Measurements from ENCODE around the gene ST8SIA6. TPM values are rescaled to one million over a fixed set of nuclear protein-coding genes. Genes with fewer than 3 reads are reported as not detected.

The ST8SIA6 gene
- total and polyA plus RNA-seq, 9 of the 15 experiments (the other 6 are each of a cell fraction or from before 2014, with no cell fraction given): 0.69 to 6.7 (median 5.0) TPM

GRCh38 chr10:17425584-17426262 lies 28.7 kb downstream of the ST8SIA6 start (continued):
- no peak for TF ChIP-seq HMG20B (CRISPR knock-in tag; IDR thresholded peaks at IDR 0.05)
- 0 out of 2 replicates have a peak, but pooled peaks have one; percentile 46 for TF ChIP-seq AFF4 (CRISPR knock-in tag; IDR thresholded peaks at IDR 0.05)
- TF ChIP-seq CHD1 (IDR thresholded peaks at IDR 0.05; ENCODE audit: low read length): no peak
- TF ChIP-seq POLR2AphosphoS5 (IDR thresholded peaks at IDR 0.05; ENCODE audit: control insufficient read depth, insufficient read depth, low read depth, low read length): peak; percentile 99
- TF ChIP-seq RFX1 (IDR thresholded peaks at IDR 0.05): no peak; the same call in 1 of the 2 replicates
- no peak for TF ChIP-seq ARID4B (CRISPR knock-in tag; IDR thresholded peaks at IDR 0.05)
- no peak for TF ChIP-seq FOXJ3 (CRISPR knock-in tag; IDR thresholded peaks at IDR 0.05)
- peak; percentile 98 for TF ChIP-seq LCOR (CRISPR knock-in tag; IDR thresholded peaks at IDR 0.05)
- peak; percentile 93 for TF ChIP-seq HMGN3 (IDR thresholded peaks at IDR 0.05; ENCODE audit: borderline replicate concordance, extremely low read depth, insufficient read length, low read depth, low read length)
- no peak for TF ChIP-seq HMG20A (CRISPR knock-in tag; conservative IDR thresholded peaks at IDR 0.05)
- TF ChIP-seq HEY1 (CRISPR knock-in tag; IDR thresholded peaks at IDR 0.05; ENCODE audit: borderline replicate concordance): peak; percentile 75; the same call in 1 of the 2 replicates
- TF ChIP-seq, protein P1, sequence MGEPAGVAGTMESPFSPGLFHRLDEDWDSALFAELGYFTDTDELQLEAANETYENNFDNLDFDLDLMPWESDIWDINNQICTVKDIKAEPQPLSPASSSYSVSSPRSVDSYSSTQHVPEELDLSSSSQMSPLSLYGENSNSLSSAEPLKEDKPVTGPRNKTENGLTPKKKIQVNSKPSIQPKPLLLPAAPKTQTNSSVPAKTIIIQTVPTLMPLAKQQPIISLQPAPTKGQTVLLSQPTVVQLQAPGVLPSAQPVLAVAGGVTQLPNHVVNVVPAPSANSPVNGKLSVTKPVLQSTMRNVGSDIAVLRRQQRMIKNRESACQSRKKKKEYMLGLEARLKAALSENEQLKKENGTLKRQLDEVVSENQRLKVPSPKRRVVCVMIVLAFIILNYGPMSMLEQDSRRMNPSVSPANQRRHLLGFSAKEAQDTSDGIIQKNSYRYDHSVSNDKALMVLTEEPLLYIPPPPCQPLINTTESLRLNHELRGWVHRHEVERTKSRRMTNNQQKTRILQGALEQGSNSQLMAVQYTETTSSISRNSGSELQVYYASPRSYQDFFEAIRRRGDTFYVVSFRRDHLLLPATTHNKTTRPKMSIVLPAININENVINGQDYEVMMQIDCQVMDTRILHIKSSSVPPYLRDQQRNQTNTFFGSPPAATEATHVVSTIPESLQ (CRISPR knock-in tag; IDR thresholded peaks at IDR 0.05): no peak
- no peak for TF ChIP-seq RHOXF2B (CRISPR knock-in tag; conservative IDR thresholded peaks at IDR 0.05)
- no peak for TF ChIP-seq ZNF586 (CRISPR knock-in tag; conservative IDR thresholded peaks at IDR 0.05)
- peak; percentile 45; the same call in 1 of the 2 replicates for TF ChIP-seq ZNF354B (CRISPR knock-in tag; IDR thresholded peaks at IDR 0.05)
- no peak for TF ChIP-seq FOXK1 (CRISPR knock-in tag; IDR thresholded peaks at IDR 0.05; ENCODE audit: borderline replicate concordance)

Measured in K562 (cell line).